ENCODE measurements around the gene KRTAP1-3.
"Not testable (repeated sequence)": the region's sequence is repeated elsewhere in the genome, so short reads cannot be mapped to it uniquely, and the experiment has no call there.

Gene KRTAP1-3, protein sequence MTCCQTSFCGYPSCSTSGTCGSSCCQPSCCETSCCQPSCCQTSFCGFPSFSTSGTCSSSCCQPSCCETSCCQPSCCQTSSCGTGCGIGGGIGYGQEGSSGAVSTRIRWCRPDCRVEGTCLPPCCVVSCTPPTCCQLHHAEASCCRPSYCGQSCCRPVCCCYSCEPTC

DNA sequence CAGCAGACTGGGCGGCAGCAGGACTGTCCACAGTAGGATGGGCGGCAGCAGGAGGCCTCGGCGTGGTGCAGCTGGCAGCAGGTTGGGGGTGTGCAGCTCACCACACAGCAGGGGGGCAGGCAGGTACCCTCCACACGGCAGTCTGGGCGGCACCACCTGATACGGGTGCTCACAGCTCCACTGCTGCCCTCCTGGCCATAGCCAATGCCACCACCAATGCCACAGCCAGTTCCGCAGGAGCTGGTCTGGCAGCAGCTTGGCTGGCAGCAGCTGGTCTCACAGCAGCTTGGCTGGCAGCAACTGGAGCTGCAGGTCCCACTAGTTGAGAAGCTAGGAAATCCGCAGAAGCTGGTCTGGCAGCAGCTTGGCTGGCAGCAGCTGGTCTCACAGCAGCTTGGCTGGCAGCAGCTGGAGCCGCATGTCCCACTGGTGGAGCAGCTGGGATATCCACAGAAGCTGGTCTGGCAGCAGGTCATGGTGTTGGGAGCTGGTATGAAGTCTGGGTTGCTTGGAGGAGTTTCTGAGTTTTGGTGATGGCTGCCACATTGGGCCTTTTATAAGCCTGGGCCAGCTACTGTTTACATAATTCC lies at the start of gene KRTAP1-3:
Gene KRTAP1-3 (minus strand): TSS at position 529 of the 590 bp plus-strand sequence. CDS start 53 bp downstream, at position 476.
- not testable (repeated sequence) for DNase-seq (ENCODE audit: low read depth in 2 of 2, low spot score in 1 of 2)

DNA sequence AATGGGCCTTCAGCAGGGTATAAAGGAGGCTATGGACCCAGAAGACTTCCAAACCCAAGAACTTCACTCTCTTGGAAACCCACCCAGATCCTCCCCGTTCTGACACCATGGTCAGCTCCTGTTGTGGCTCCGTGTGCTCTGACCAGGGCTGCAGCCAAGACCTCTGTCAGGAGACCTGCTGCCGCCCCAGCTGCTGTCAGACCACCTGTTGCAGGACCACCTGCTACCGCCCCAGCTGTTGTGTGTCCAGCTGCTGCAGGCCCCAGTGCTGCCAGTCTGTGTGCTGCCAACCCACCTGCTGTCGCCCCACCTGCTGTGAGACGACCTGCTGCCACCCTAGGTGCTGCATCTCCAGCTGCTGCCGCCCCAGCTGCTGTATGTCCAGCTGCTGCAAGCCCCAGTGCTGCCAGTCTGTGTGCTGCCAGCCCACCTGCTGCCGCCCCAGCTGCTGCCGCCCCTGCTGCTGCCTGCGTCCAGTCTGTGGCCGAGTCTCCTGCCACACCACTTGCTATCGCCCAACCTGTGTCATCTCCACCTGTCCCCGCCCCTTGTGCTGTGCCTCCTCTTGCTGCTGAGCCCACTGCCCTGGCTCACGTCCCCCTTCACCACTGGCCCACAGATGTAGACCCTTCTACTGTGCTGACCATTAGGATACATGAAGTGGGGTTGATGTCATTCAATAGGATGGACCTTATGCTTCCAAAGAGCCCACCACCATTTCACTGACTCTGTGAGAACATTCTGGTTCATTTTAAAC lies 49.6 kb upstream of the KRTAP1-3 start, which contains the start of gene KRTAP4-7:
Gene KRTAP4-7 (plus strand): TSS at position 51 of the 757 bp plus-strand sequence. CDS start 57 bp downstream, at position 108.
- DNase-seq (ENCODE audit: low read depth in 2 of 2, low spot score in 1 of 2): not testable (repeated sequence)

- DNase-seq (ENCODE audit: low read depth in 2 of 2, low spot score in 1 of 2): not testable (repeated sequence)
Observed at GRCh38 chr17:41083427-41083826, 48.8 kb upstream of the KRTAP1-3 start.

- DNase-seq (ENCODE audit: low read depth in 2 of 2, low spot score in 1 of 2): no peak
Observed at GRCh38 chr17:41082626-41083025, 48.0 kb upstream of the KRTAP1-3 start.

- DNase-seq (ENCODE audit: low read depth in 2 of 2, low spot score in 1 of 2): no peak
Observed at GRCh38 chr17:41076788-41077187, 42.1 kb upstream of the KRTAP1-3 start.

- DNase-seq (ENCODE audit: low read depth in 2 of 2, low spot score in 1 of 2): no peak
Observed at GRCh38 chr17:41073676-41074075, 39.0 kb upstream of the KRTAP1-3 start.

GRCh38 chr17:41071606-41072360 lies 37.1 kb upstream of the KRTAP1-3 start:
- DNase-seq (ENCODE audit: low read depth in 2 of 2, low spot score in 1 of 2): no peak

DNA sequence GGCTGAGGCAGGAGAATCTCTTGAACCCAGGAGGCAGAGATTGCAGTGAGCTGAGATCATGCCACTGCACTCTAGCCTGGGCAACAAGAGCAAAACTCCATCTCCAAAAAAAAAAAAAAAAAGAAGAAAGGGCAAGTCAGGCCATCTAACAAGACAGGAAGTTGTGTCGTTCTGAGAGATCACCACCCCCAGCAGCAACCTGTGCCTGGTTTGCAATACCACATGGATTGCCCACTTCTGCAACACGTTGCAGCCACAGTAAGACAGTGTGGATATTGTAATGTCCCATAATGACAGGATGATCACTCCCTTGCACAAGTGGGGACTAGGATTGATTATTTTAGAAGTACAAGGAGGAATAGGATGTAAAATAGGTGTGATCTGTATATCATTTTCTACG lies 34.4 kb upstream of the KRTAP1-3 start:
- DNase-seq (ENCODE audit: low read depth in 2 of 2, low spot score in 1 of 2): no peak

DNA sequence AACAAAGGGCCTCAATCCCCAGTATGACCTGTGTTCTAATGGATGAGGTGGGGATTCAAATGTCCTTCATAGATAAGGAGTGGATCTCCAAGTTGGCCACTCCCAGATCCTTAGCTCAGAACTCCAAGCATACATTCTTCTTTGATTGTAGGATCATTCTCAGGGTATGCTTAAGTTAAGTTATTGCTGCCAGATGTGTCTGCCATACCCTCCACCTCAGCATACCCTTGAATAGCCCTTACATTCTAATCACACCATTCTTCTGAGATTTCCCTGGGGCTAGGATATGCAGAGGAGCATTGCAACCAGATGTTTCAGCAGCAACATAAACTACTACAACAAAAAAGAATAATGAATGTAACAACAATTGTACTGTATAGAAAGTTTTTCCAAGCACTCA lies 32.6 kb upstream of the KRTAP1-3 start:
- no peak for DNase-seq (ENCODE audit: low read depth in 2 of 2, low spot score in 1 of 2)

DNA sequence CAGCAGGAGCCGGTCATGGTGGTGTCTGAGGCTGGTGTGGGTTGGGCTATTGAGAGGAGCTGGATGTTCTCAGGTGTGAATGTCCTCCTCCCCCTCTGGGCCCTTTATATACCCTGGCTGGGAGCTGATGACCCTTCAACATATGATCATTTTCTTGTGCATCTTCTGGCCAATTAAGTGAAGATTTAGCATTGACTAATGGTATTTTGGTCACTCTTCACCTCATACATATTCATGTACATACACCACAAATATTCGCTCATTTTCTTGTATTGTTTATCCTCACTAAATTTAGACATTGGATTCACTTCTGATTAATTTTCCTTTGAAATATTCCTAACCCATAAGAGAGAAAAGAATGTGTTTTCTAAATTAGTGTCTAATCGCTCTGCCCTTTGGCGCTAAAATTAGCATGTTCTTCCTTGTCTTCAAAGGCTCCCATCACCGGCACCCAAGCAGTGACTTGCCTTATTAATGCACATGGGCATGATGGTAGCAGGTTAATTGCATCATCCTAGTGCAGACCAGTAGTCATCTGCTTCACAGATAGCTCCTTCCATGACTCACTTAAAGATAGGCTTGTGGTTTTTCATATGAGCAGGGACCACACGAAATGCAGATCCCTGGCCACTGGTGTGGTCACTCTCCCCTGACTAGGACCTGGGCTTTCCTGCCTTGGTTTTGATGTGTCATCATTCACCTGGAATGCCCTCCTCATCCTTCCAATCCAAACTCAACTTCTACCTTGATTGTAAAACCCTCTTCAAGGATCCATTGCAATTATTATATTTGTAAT lies 31.4 kb upstream of the KRTAP1-3 start, which contains the start of gene KRTAP2-4:
Gene KRTAP2-4 (minus strand): TSS at position 51 of the 796 bp plus-strand sequence. CDS start 34 bp downstream, at position 17.
- no peak for DNase-seq (ENCODE audit: low read depth in 2 of 2, low spot score in 1 of 2)

DNA sequence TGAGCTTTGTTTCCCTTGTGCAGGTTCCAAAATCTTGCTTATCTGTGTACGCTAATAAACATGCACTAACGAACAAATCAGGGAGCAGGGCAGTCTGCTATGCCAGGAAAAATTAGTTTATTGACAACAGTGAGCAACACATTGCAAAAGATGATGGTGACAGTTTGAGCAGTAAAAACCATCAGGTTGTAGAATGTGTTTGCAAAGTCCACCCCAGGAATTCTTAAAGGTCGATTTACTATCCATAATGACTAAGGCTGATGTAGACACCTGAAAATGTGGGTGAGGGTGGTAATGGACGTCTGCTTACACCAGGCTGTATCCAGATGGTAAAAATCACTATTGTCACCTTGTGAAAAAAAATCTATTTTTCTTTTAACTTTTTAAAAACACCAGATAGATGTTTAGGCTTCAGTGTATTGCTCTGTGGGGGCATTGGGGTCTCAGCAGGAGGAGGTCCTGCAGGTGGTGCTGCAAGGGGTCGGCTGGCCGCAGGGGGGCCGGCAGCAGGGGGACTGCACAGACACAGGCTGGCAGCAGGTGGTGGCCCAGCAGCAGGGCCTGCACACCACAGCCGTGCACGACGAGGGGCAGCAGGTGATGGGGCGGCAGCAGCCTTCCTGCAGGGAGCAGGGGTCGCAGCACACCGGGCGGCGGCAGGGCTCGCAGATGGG lies 30.5 kb upstream of the KRTAP1-3 start:
- not testable (repeated sequence) for DNase-seq (ENCODE audit: low read depth in 2 of 2, low spot score in 1 of 2)

DNA sequence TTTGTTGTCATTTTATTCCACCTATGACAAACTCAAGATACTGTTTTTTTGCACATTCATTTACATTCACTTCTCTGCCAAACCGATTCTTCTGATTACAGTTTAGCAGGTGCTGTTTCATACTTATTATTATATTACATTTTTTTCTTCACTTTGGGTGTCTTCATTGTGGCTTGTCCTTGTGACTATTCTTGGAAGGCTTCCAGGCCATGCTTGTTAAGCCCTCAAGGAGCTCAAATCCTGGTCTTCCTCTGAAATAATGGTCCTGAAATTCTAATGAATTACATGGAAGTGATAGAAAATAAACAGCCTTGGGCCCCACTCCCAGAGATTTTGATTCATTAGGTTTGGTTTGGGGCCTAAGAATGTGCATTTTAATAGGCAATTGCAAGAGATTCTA lies 29.6 kb upstream of the KRTAP1-3 start:
- no peak for DNase-seq (ENCODE audit: low read depth in 2 of 2, low spot score in 1 of 2)

GRCh38 chr17:41063449-41063848 lies 28.8 kb upstream of the KRTAP1-3 start:
- no peak for DNase-seq (ENCODE audit: low read depth in 2 of 2, low spot score in 1 of 2)

- no peak for DNase-seq (ENCODE audit: low read depth in 2 of 2, low spot score in 1 of 2)
Observed at GRCh38 chr17:41061964-41062363, 27.3 kb upstream of the KRTAP1-3 start.

DNA sequence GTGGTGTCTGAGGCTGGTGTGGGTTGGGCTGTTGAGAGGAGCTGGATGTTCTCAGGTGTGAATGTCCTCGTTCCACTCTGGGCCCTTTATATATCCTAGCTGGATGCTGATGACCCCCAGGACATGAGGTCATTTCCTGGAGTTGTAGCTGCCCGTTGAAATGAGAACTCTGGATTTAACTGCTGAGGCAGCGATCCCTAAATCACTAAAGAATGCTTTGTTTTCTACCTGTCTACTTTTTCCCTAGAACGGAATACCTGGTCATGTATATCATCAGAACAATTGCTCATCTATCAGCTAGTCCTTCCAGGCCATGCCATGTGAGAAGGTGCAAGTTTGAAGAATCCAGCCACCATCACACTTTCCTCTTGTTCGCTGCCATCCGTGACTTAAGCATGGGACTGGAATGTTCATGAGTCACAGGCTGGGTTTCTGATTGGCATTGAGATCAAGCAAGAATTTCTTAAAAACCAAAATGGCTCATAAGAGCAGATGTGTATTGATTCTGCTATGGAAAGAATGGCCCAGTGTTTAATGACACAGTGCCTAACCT lies 25.5 kb upstream of the KRTAP1-3 start, which contains the start of gene KRTAP2-3:
Gene KRTAP2-3 (minus strand): TSS at position 63 of the 553 bp plus-strand sequence. CDS start 64 bp downstream, outside the sequence.
- DNase-seq (ENCODE audit: low read depth in 2 of 2, low spot score in 1 of 2): no peak

DNA sequence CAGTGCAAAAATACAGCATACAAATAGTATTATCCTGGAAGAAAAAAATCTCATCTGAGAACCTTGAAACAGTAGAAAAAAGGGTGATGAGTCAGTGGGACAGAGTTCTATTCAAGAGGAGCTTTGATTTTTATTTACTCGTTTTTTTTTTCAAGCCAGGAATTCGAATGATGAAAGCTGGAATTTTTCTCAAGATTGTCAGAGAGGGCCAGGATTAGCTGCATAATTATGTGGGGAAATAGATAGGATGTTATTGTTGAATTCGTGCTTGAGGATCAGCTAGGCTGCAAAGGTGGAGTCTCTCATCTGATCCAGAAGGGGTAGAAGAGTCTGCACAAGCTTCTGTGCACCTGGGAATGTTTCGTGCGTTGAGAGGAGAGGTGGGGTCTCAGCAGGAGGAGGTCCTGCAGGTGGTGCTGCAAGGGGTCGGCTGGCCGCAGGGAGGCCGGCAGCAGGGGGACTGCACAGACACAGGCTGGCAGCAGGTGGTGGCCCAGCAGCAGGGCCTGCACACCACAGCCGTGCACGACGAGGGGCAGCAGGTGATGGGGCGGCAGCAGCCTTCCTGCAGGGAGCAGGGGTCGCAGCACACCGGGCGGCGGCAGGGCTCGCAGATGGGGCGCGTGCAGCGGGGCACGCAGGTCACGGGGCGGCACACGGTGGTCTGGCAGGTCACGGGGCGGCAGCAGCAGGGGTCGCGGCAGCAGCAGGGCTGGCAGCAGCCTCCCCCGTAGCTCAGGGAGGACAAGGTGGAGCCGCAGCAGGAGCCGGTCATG lies 24.8 kb upstream of the KRTAP1-3 start:
- not testable (repeated sequence) for DNase-seq (ENCODE audit: low read depth in 2 of 2, low spot score in 1 of 2)

- no peak for DNase-seq (ENCODE audit: low read depth in 2 of 2, low spot score in 1 of 2)
Observed at GRCh38 chr17:41058741-41059140, 24.1 kb upstream of the KRTAP1-3 start.

GRCh38 chr17:41057547-41057946 lies 22.9 kb upstream of the KRTAP1-3 start:
- DNase-seq (ENCODE audit: low read depth in 2 of 2, low spot score in 1 of 2): no peak

DNA sequence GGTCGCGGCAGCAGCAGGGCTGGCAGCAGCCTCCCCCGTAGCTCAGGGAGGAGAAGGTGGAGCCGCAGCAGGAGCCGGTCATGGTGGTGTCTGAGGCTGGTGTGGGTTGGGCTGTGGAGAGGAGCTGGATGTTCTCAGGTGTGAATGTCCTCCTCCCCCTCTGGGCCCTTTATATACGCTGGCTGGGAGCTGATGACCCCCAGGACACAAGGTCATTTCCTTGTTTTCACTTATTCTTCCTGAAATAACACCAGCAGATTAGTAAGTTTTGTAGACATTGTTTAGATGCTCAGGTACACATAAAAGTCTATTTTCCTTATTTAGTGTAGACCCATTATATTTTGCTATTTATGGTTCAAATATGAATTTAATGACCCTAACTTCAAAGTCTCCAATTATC lies 20.5 kb upstream of the KRTAP1-3 start, which contains the start of gene KRTAP2-2:
Gene KRTAP2-2 (minus strand): TSS at position 101 of the 400 bp plus-strand sequence. CDS start 19 bp downstream, at position 82.
- not testable (repeated sequence) for DNase-seq (ENCODE audit: low read depth in 2 of 2, low spot score in 1 of 2)

Data from stimulated activated CD8-positive, alpha-beta memory T cell treated with anti-CD3 and anti-CD28 coated beads, Interleukin-4, amount 100 ng/mL, for 1 hour (primary cell).